Left ventricle myocardium inferior (tissue), 1 donor: ENCODE measurements around the gene TAF4. TPM values are rescaled to one million over a fixed set of nuclear protein-coding genes. Genes with fewer than 3 reads are reported as not detected.

Experiments
- DNase-seq: peaks from one replicate; pipeline ENCODE4 v3.0.0-alpha.2; 2020
- H3K27ac ChIP-seq: fragments of 200-600 bp; replicated peaks from 2 replicates; pipeline ENCODE4 v1.8.0; 2021
- H3K27me3 ChIP-seq: fragments of 200-600 bp; 2 replicates; pipeline ENCODE4 v1.8.0; 2021; ENCODE audit warnings: low read depth
- H3K36me3 ChIP-seq: fragments of 200-600 bp; 2 replicates; pipeline ENCODE4 v1.8.0; 2021
- H3K4me1 ChIP-seq: fragments of 200-600 bp; 2 replicates; pipeline ENCODE4 v1.8.0; 2021
- H3K4me3 ChIP-seq: fragments of 200-600 bp; 2 replicates; pipeline ENCODE4 v1.8.0; 2021; ENCODE audit warnings: mild to moderate bottlenecking, moderate library complexity
- H3K9me3 ChIP-seq: fragments of 200-600 bp; replicated peaks from 2 replicates; pipeline ENCODE4 v1.8.0; 2021
- intact Hi-C: fragments of 100-400 bp; cut with micrococcal nuclease; formaldehyde crosslinking; loops from one replicate; pipeline ENCODE4 v1.11.0; 2022
- total RNA-seq: library from RNA; stranded (reverse); fragmentation: NEBNext Ultra II Directional; extraction: Animal tissue kit (Norgen Biotek cat#: 25700); gene quantifications from one replicate; pipeline ENCODE4 v1.2.1, GENCODE V29; 2021
- TF ChIP-seq, protein P1 (sequence below): fragments of 200-600 bp; IDR thresholded peaks from 2 replicates; pipeline ENCODE4 v1.8.0; 2021; ENCODE audit warnings: antibody characterized with exemption, mild to moderate bottlenecking, borderline replicate concordance
- donor health status: DM: no; HTN: yes; CAD: no; lungs with severe emphysema.

TAF4 gene
- total RNA-seq, 1 donor from 2014 or later, result 11.8 TPM

DNA sequence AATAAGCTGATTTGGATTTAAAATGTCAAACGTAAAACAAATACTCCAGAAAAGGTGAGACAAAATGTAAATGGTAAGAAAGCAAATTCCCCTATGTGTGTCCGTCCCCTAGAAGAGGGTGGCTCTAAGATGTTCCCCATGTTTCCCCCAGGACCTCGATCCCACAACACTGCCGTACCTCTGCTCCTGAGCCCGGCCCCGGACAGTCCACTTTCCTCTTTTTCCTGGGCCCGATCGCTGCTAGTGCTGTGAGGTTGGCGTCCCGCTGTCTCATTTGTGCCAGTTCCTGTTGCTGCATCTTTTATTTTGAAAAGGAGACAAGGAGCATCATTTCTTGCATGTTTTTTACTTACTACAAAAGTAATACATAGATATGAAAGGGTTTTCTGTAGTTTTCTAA lies 68.3 kb downstream of the TAF4 start:
- TF ChIP-seq, protein P1, sequence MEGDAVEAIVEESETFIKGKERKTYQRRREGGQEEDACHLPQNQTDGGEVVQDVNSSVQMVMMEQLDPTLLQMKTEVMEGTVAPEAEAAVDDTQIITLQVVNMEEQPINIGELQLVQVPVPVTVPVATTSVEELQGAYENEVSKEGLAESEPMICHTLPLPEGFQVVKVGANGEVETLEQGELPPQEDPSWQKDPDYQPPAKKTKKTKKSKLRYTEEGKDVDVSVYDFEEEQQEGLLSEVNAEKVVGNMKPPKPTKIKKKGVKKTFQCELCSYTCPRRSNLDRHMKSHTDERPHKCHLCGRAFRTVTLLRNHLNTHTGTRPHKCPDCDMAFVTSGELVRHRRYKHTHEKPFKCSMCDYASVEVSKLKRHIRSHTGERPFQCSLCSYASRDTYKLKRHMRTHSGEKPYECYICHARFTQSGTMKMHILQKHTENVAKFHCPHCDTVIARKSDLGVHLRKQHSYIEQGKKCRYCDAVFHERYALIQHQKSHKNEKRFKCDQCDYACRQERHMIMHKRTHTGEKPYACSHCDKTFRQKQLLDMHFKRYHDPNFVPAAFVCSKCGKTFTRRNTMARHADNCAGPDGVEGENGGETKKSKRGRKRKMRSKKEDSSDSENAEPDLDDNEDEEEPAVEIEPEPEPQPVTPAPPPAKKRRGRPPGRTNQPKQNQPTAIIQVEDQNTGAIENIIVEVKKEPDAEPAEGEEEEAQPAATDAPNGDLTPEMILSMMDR, result no peak
- Histone ChIP-seq H3K4me3 (no peak overlapping the region), H3K4me1 (no peaks in the 10 kb centered on the region), H3K36me3 (peaks cover 97% of the 10 kb centered on the region), H3K27ac (no peak overlapping the region), H3K9me3 (peaks cover 5% of the 10 kb centered on the region), H3K27me3 (no peaks in the 10 kb centered on the region)
- intact Hi-C loops, result no loop called here
- DNase-seq, result no peak

DNA sequence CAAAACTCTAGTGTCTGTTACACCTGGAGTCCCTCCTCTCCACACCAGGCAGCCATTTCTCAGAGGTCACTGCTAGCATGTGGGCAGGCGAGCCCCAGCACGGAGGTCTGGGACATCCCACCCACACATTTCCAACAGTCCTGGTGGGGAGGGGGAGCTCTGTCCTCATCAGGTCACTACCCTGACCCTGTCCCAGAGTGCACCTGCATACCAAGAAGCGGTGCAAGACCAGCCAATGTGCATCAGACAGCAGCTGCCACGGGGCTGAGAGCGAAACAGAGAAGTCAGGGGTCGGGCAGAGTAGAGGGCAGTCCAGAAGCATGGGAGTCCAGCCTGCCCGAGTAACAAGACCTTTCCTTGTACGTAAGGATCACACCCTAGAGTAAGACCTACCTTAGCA lies 71.1 kb downstream of the TAF4 start:
- TF ChIP-seq, protein P1, result no peak
- Histone ChIP-seq H3K27me3 (no peaks in the 10 kb centered on the region), H3K4me1 (no peaks in the 10 kb centered on the region), H3K4me3 (no peak overlapping the region), H3K36me3 (peaks cover 97% of the 10 kb centered on the region), H3K9me3 (peaks cover 22% of the 10 kb centered on the region), H3K27ac (no peak overlapping the region)
- no peak for DNase-seq
- intact Hi-C loops, result no loop called here

DNA sequence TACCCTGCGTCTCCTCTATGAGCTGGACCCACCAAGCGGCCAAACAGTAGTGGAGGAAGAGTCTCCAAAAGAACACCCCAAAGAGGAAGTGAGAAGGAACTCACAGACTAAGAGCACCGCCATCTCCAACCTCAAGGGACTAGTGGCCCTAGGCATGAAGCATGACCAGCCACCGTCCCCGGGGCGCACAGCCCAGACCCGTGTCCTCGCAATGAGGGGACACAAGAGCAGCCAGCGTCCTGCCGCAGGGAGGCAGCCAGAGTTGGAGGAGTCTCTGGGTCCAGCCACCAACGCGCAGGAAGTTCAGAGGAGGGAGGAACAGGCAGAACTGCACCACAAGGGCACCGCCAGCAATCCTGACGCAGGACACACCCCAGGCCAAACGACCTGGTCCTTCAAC lies 72.6 kb downstream of the TAF4 start:
- peaks cover 22% of the 10 kb centered on the region for H3K9me3 ChIP-seq
- no peak overlapping the region for H3K4me3 ChIP-seq
- H3K4me1 ChIP-seq, result no peaks in the 10 kb centered on the region
- intact Hi-C loops, result no loop called here
- no peaks in the 10 kb centered on the region for H3K27me3 ChIP-seq
- H3K36me3 ChIP-seq, result peaks cover 91% of the 10 kb centered on the region
- TF ChIP-seq, protein P1, result no peak
- no peak overlapping the region for H3K27ac ChIP-seq
- DNase-seq, result no peak

DNA sequence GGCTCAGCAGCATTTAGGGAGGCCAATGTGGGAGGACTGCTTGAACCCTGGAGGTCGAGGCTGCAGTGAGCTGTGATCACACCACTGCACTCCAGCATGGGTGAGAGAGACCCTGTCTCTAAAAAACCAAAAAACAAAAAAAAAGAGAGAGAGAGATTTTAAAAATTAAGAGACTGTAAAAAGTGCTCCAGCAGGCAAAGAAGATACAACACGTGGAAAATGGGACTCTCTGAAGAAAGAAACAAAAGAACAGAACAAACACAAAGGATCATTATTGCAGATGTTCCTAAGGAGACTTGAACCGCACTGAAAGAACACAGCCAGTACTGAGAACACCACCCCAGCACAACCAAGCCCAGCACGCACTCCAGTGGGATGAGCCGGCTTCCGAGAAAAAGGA lies 74.2 kb downstream of the TAF4 start:
- Histone ChIP-seq H3K27ac (no peak overlapping the region), H3K36me3 (peaks cover 89% of the 10 kb centered on the region), H3K4me1 (peaks cover 7% of the 10 kb centered on the region), H3K4me3 (no peak overlapping the region), H3K27me3 (no peaks in the 10 kb centered on the region), H3K9me3 (peaks cover 22% of the 10 kb centered on the region)
- TF ChIP-seq, protein P1, result no peak
- intact Hi-C loops, result no loop called here
- DNase-seq, result no peak

DNA sequence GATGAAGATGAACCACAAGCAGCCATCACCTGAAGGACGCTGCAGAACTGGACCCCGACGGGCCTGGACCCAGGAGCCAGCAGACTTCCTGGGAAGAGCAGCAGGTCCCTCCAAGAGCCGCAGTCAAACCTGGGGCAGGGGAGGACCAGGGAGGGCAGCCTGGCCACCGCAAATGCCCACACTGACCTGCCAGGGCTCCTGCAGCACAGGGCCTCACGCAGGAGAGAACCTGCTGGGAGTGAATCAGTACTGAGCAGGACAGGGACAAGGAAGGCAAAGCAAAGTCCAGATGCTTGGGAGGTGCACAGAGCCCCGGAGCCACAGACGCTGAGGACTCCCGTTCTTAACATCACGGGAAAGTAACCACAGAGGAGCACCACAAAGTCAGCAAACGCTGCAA lies 75.2 kb downstream of the TAF4 start:
- H3K27me3 ChIP-seq, result no peaks in the 10 kb centered on the region
- no peak overlapping the region for H3K4me3 ChIP-seq
- no peak overlapping the region for H3K27ac ChIP-seq
- peaks cover 10% of the 10 kb centered on the region for H3K4me1 ChIP-seq
- H3K9me3 ChIP-seq, result peaks cover 22% of the 10 kb centered on the region
- peaks cover 83% of the 10 kb centered on the region for H3K36me3 ChIP-seq
- intact Hi-C loops, result no loop called here
- TF ChIP-seq, protein P1, result no peak
- no peak for DNase-seq

DNA sequence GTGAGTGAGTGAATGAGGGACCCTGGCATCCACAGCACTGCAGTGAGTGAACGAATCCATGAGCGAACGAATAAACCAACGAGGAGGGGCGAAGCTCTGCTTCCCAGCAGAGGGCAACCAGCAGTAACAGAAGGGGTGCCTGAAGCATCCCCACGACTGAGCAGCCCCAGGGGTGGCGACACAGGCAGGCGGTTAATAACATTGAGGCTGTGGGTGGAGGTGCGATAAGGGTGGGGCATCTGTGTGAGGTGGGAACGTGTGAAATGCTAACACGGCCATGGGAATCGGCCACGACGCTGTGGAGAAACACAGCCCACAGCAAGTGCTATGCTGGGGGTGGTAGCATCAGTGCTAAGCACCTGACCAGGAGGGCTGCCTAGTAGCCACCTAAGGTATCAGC lies 75.9 kb downstream of the TAF4 start:
- peaks cover 22% of the 10 kb centered on the region for H3K9me3 ChIP-seq
- peaks cover 16% of the 10 kb centered on the region for H3K4me1 ChIP-seq
- no peaks in the 10 kb centered on the region for H3K27me3 ChIP-seq
- intact Hi-C loops, result no loop called here
- TF ChIP-seq, protein P1, result no peak
- H3K27ac ChIP-seq, result no peak overlapping the region
- peaks cover 81% of the 10 kb centered on the region for H3K36me3 ChIP-seq
- H3K4me3 ChIP-seq, result no peak overlapping the region
- no peak for DNase-seq
